HTR-8/SVneo (cell line): ENCODE data around the gene CHRNB2.

ENCODE experiments used
- DNase-seq: peaks from one replicate; pipeline ENCODE4 v3.0.0; 2011; ENCODE audit warnings: low spot score, mixed read lengths; ENCODE audit not compliant: insufficient read length
- FAIRE-seq: peaks from 2 replicates; lab custom pipeline; 2011; peaks lifted over from hg19 to GRCh38; lab: Jason Lieb, UNC

Gene CHRNB2

DNA sequence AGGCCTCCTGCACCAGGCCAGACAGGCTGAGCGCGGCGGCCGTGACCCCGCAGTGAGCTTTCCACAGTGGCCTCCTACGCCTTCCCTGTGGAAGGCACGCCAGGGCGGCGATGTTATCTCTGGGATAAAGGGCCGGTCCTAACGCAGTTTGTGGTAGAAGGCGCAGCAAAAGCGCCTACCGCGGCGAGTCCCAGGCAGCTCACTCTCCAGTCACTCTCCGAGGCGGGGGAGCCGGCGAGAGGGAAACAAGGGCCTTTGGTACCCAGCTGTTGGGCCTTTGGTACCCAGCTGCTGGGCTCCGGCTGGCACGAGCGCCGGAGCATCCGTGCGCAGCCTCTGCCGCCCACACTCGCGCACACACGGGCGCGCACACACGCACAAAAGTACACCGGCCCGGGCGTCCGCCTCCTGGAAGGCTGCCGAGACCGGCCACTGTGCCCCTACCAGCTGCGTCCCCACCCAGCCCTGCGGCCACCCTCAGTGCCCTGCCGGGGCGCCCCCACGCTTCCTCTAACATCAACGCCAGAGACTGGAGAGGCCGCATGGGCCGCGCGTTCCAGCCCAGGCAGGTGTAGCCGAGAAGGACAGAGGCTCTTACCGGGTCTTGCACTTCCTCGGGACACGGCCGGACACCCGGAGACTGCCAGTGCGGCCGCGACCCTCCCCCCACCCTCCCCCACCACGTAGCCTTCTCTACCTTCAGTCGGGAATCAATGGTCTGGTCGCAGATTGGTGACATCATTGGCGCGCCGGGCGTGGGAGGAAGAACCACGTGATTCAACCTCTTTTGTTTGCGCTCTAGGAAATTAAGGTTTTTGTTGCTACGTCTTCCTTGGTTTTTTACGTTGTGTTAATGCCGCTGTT lies 59.9 kb downstream of the CHRNB2 start:
- no peak for FAIRE-seq
- DNase-seq = peak; percentile 74

DNA sequence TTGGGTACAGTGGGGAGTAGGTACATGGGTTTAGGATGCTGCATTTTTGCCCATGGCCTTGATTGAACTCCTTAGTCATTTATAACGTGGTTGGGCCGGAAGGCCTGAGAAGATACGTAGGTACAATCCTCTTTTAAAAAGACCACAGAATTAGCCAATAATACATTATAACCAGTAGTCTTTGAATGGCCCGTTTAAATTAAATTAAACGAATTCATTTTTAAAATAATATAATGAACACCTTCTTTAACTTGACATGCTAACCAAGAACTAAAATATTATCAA lies 60.5 kb downstream of the CHRNB2 start:
- DNase-seq (no peak), FAIRE-seq (no peak)

DNA sequence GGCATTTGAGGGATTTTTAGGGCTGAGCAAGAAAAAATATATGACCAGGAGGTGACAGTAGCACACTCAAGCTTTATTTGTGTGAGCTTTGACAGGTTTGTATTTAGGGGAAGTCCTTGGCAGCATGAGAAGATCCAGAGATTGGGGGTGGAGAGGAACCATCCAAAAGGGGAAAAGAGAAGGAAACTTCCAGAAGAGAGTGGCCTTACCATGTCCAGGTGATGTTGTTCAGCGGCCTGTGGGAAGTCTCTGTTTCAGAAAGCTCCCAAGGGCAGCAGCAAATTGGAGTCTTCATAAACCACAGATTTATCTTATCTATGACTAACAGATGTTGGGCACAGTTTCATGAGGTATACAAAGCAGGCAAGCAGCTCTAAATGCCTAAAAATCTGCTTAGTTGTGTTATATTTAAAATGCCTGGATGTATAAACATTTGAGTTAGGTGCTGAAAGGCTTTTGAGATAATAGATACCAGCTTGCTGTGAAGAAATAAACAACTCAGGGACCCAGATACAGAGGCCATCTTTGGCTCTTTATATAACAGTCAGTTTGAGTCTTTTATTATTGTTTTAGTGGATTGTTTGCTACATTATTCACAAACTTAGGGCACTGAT lies 61.6 kb downstream of the CHRNB2 start:
- FAIRE-seq (no peak), DNase-seq (no peak)
